Keratinocyte (primary cell): ENCODE results near the gene MAB21L4.

Experiments
- EZH2 ChIP-seq: IDR thresholded peaks from one replicate; pipeline ENCODE4 v1.6.1; 2012; ENCODE audit warnings: inconsistent platforms, mild to moderate bottlenecking, low read length, moderate library complexity
- TF ChIP-seq, protein P1 (sequence below), 3 experiments: IDR thresholded peaks in 1 of 3; conservative IDR thresholded peaks in 1 of 3; optimal IDR thresholded peaks in 1 of 3; 2 replicates in 2 of 3; 3 replicates in 1 of 3; pipeline versions ENCODE3 to v1.5.1; 2011; ENCODE audit warnings: low read length in 3 of 3, mild to moderate bottlenecking in 3 of 3, moderate library complexity in 2 of 3, control low read depth in 1 of 3, inconsistent platforms in 1 of 3; ENCODE audit not compliant: insufficient read depth in 2 of 3; ENCODE audit errors: extremely low read depth in 1 of 3

DNA sequence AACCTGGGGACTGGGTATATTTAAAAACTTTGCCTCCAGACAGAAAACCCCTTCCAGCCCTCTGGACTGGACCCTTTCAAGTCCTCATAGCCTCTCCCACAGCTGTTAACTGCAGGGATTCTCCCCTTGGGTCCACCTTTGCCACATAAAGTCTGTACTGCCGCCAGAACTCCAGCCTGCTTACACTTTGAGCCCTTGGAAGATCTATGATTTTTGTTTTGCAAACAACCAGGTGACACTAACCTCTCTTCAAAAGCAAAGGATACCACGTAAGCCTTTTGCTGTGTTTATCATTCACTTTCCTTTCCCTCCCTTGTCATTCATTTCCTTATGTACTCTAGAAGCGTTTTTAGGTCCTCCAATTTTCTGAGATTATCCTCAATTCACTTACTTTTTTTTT lies 31.5 kb downstream of the MAB21L4 start:
- TF ChIP-seq, protein P1, sequence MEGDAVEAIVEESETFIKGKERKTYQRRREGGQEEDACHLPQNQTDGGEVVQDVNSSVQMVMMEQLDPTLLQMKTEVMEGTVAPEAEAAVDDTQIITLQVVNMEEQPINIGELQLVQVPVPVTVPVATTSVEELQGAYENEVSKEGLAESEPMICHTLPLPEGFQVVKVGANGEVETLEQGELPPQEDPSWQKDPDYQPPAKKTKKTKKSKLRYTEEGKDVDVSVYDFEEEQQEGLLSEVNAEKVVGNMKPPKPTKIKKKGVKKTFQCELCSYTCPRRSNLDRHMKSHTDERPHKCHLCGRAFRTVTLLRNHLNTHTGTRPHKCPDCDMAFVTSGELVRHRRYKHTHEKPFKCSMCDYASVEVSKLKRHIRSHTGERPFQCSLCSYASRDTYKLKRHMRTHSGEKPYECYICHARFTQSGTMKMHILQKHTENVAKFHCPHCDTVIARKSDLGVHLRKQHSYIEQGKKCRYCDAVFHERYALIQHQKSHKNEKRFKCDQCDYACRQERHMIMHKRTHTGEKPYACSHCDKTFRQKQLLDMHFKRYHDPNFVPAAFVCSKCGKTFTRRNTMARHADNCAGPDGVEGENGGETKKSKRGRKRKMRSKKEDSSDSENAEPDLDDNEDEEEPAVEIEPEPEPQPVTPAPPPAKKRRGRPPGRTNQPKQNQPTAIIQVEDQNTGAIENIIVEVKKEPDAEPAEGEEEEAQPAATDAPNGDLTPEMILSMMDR (optimal IDR thresholded peaks at IDR 0.05 in 1 of 3, IDR thresholded peaks at IDR 0.05 in 1 of 3, conservative IDR thresholded peaks at IDR 0.05 in 1 of 3; ENCODE audit: extremely low read depth in 1 of 3, insufficient read depth in 2 of 3, low read length in 3 of 3), result no peak
- TF ChIP-seq EZH2, result no peak
